ENCODE data around the gene NKD2.

NKD2 gene

DNA sequence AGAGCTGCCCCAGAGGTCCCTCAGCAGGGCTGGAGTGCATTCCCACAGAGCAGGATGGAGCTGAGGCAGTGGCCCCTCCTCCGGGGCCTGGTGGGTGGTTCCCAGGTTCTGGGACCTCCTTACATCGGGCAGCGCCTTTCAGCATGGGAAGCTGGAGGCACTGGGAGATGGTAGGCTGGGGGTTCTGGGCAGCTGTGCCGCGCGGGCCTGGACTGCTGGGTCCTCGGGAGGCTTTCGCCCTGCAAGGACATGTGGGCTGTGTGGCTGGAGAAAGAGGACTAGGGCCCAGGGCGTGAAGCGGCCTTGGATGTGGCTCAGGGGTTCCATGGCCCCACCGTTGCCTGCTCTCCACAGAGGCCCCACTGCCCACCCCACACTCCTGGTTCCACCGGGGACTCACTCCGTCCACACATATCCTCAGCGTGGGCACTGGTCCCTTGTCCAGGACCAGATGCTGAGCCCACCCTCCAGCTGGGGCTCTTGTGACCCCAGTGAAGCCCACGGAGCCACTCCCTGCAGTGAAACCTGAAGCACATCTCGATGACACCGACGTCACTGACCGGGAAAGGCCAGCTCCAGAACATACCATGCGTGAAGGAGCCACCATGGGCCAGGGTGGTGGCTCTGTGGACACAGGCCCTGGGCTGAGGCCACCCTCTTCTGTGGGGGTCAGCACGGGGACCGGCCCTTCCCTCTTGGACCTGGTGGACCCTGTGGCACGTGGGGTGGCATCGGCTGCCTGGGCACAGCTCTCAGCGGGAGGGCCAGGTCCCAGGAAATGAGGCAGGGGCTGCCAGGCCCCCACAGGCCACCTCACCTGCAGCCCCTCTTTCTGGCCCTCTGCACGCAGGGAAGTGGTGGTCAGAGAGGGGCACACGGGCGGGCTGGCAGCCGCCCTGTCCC lies 31.5 kb upstream of the NKD2 start:
- H3K79me2 ChIP-seq (ENCODE audit: insufficient read depth, low read length): no peaks in the 10 kb centered on the region
- no peak overlapping the region for H3K27ac ChIP-seq (ENCODE audit: low read depth, low read length)
- no peaks in the 10 kb centered on the region for H3K9me3 ChIP-seq (ENCODE audit: insufficient read depth, low read length)
- no peak overlapping the region for H3K4me2 ChIP-seq (ENCODE audit: low read depth, low read length, poor library complexity, severe bottlenecking)
- H3K36me3 ChIP-seq (ENCODE audit: low read length): no peaks in the 10 kb centered on the region
- H4K20me1 ChIP-seq (ENCODE audit: low read depth, low read length): no peaks in the 10 kb centered on the region
- H3K9ac ChIP-seq (ENCODE audit: low read length): no peak overlapping the region
- no peaks in the 10 kb centered on the region for H3K9me2 ChIP-seq (replicated peaks; ENCODE audit: insufficient read depth, low read length)
- H3K27me3 ChIP-seq (ENCODE audit: low read length): no peaks in the 10 kb centered on the region
- no peak overlapping the region for H3K4me3 ChIP-seq (ENCODE audit: insufficient read depth, low read length, poor library complexity, severe bottlenecking)
- H3F3A ChIP-seq (ENCODE audit: insufficient read depth): no peaks in the 10 kb centered on the region
- TF ChIP-seq CTCF (IDR thresholded peaks at IDR 0.05; ENCODE audit: insufficient read depth, low read length, poor library complexity, severe bottlenecking) (no peak), EZH2phosphoT487 (conservative IDR thresholded peaks at IDR 0.05; ENCODE audit: low read length) (no peak)
- no peak overlapping the region for H2AFZ ChIP-seq (ENCODE audit: low read depth, low read length, severe bottlenecking)

DNA sequence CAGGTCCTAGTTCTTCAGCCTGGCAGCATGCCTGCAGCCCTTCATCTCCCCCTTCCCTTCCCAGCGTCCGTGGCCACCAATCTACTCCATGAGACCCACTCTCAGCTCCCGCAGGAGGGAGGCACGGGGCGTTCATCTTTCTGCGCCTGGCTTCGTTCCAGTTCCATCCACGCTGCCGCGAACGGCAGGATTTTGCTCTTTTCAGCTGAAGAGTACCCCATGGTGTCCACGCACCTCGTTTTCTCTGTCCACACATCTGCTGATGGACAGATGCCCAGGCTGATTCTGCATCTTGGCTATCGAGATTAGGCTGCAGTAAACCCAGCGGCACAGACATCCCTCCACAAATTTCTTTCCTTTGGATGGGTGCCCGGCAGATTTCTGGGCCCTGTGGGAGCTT lies 30.5 kb upstream of the NKD2 start:
- no peak overlapping the region for H3K27ac ChIP-seq (ENCODE audit: low read depth, low read length)
- H3K27me3 ChIP-seq (ENCODE audit: low read length): no peaks in the 10 kb centered on the region
- H3F3A ChIP-seq (ENCODE audit: insufficient read depth): no peaks in the 10 kb centered on the region
- H3K4me2 ChIP-seq (ENCODE audit: low read depth, low read length, poor library complexity, severe bottlenecking): no peak overlapping the region
- no peak overlapping the region for H2AFZ ChIP-seq (ENCODE audit: low read depth, low read length, severe bottlenecking)
- no peaks in the 10 kb centered on the region for H3K79me2 ChIP-seq (ENCODE audit: insufficient read depth, low read length)
- TF ChIP-seq EZH2phosphoT487 (conservative IDR thresholded peaks at IDR 0.05; ENCODE audit: low read length) (no peak), CTCF (IDR thresholded peaks at IDR 0.05; ENCODE audit: insufficient read depth, low read length, poor library complexity, severe bottlenecking) (no peak)
- no peak overlapping the region for H3K4me3 ChIP-seq (ENCODE audit: insufficient read depth, low read length, poor library complexity, severe bottlenecking)
- no peaks in the 10 kb centered on the region for H4K20me1 ChIP-seq (ENCODE audit: low read depth, low read length)
- no peaks in the 10 kb centered on the region for H3K9me3 ChIP-seq (ENCODE audit: insufficient read depth, low read length)
- H3K9me2 ChIP-seq (replicated peaks; ENCODE audit: insufficient read depth, low read length): no peaks in the 10 kb centered on the region
- no peak overlapping the region for H3K9ac ChIP-seq (ENCODE audit: low read length)
- no peaks in the 10 kb centered on the region for H3K36me3 ChIP-seq (ENCODE audit: low read length)

- Histone ChIP-seq H3K36me3 (ENCODE audit: low read length) (no peaks in the 10 kb centered on the region), H3K27ac (ENCODE audit: low read depth, low read length) (no peak overlapping the region), H3K27me3 (ENCODE audit: low read length) (no peaks in the 10 kb centered on the region), H3F3A (ENCODE audit: insufficient read depth) (no peaks in the 10 kb centered on the region), H3K9me3 (ENCODE audit: insufficient read depth, low read length) (no peaks in the 10 kb centered on the region), H3K9me2 (replicated peaks; ENCODE audit: insufficient read depth, low read length) (no peaks in the 10 kb centered on the region), H3K4me2 (ENCODE audit: low read depth, low read length, poor library complexity, severe bottlenecking) (no peak overlapping the region), H3K4me3 (ENCODE audit: insufficient read depth, low read length, poor library complexity, severe bottlenecking) (no peak overlapping the region), H3K9ac (ENCODE audit: low read length) (no peak overlapping the region), H4K20me1 (ENCODE audit: low read depth, low read length) (no peaks in the 10 kb centered on the region), H2AFZ (ENCODE audit: low read depth, low read length, severe bottlenecking) (no peak overlapping the region), H3K79me2 (ENCODE audit: insufficient read depth, low read length) (no peaks in the 10 kb centered on the region)
- TF ChIP-seq CTCF (IDR thresholded peaks at IDR 0.05; ENCODE audit: insufficient read depth, low read length, poor library complexity, severe bottlenecking): no peak
- no peak for TF ChIP-seq EZH2phosphoT487 (conservative IDR thresholded peaks at IDR 0.05; ENCODE audit: low read length)
These were observed 29.9 kb upstream of the NKD2 start for GRCh38 chr5:978693-979092.
